HL-60/S4 treated with phorbol 12-myristate 13-acetate at 8.2 ng/mL for 4 days and 3 days (cell line): Measurements from ENCODE around the gene PGPEP1.
"Not testable (repeated sequence)": the region's sequence is repeated elsewhere in the genome, so short reads cannot be mapped to it uniquely, and the experiment has no call there.

ENCODE experiments used
- in situ Hi-C: fragments of 300-500 bp; cut with MboI; formaldehyde crosslinking; loops from 2 replicates; pipeline ENCODE4 v1.15.0; 2022; ENCODE audit warnings: low sequenced_read_pairs

PGPEP1 gene

GRCh38 chr19:18361646-18362045 lies 21.2 kb downstream of the PGPEP1 start:
- in situ Hi-C loops: no loop called here

GRCh38 chr19:18362934-18363542 lies 22.6 kb downstream of the PGPEP1 start:
- in situ Hi-C loops: no loop called here

GRCh38 chr19:18363787-18364186 lies 23.4 kb downstream of the PGPEP1 start:
- in situ Hi-C loops: no loop called here

GRCh38 chr19:18364277-18364825 lies 24.0 kb downstream of the PGPEP1 start:
- in situ Hi-C loops: not testable (repeated sequence)

GRCh38 chr19:18364826-18365528 lies 24.6 kb downstream of the PGPEP1 start:
- in situ Hi-C loops: no loop called here

- in situ Hi-C loops: no loop called here
Measured at GRCh38 chr19:18366021-18366435, 25.6 kb downstream of the PGPEP1 start.

- in situ Hi-C loops: no loop called here
Measured at GRCh38 chr19:18368504-18369222, 28.3 kb downstream of the PGPEP1 start.

- in situ Hi-C loops: no loop called here
Measured at GRCh38 chr19:18373407-18373891, 33.1 kb downstream of the PGPEP1 start.

- in situ Hi-C loops: no loop called here
Measured at GRCh38 chr19:18373892-18374629, 33.7 kb downstream of the PGPEP1 start.

GRCh38 chr19:18377026-18377425 lies 36.6 kb downstream of the PGPEP1 start:
- in situ Hi-C loops: no loop called here

GRCh38 chr19:18379803-18380747 lies 39.7 kb downstream of the PGPEP1 start:
- in situ Hi-C loops: no loop called here

- in situ Hi-C loops: no loop called here
Measured at GRCh38 chr19:18380843-18381242, 40.4 kb downstream of the PGPEP1 start.

- in situ Hi-C loops: not testable (repeated sequence)
Measured at GRCh38 chr19:18383622-18384021, 43.2 kb downstream of the PGPEP1 start.

- in situ Hi-C loops: no loop called here
Measured at GRCh38 chr19:18384775-18385174, 44.4 kb downstream of the PGPEP1 start.

GRCh38 chr19:18385359-18385674 lies 44.9 kb downstream of the PGPEP1 start:
- in situ Hi-C loops: no loop called here

GRCh38 chr19:18385675-18386542 lies 45.5 kb downstream of the PGPEP1 start, which contains the start of gene GDF15:
Gene GDF15, plus strand, starts transcription at chr19:18386158. Its CDS starts 32 bp downstream, at chr19:18386190.
- in situ Hi-C loops: no loop called here

- in situ Hi-C loops: no loop called here
Measured at GRCh38 chr19:18386543-18387271, 46.3 kb downstream of the PGPEP1 start.
